ENCODE results near the gene WBP2NL. TPM values are rescaled to one million over a fixed set of nuclear protein-coding genes. Genes with fewer than 3 reads are reported as not detected.

WBP2NL gene
- total and polyA plus RNA-seq, 4 experiments from 2014 or later = 0.49 to 5.4 (median 2.1) TPM

DNA sequence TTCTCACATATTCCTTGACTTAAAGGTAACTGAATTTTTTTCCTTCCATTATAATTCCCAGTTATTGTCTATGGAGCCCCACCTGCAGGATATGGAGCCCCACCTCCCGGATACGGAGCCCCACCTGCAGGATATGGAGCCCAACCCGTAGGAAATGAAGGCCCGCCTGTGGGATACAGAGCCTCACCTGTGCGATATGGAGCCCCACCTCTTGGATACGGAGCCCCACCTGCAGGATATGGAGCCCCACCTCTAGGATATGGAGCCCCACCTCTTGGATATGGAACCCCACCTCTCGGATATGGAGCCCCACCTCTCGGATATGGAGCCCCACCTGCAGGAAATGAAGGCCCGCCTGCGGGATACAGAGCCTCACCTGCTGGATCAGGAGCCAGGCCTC, 28.1 kb downstream of the WBP2NL start:
- Mint-ChIP-seq H3K27ac (no peak overlapping the region), H3K4me3 (no peak overlapping the region), H3K4me1 (peaks cover 12 to 29% (median 18%) of the 10 kb centered on the region in 4 donors), H3K36me3 (no peaks in the 10 kb centered on the region), H3K27me3 (no peaks in the 10 kb centered on the region), H3K9me3 (no peaks in the 10 kb centered on the region)
- ChIA-PET POLR2A (ENCODE audit: partially characterized antibody) (no interaction called here), CTCF (ENCODE audit: partially characterized antibody) (no interaction called here)
- Histone ChIP-seq H3K27me3 (ENCODE audit: insufficient read depth, low read length) (no peaks in the 10 kb centered on the region), H3K4me1 (ENCODE audit: insufficient read depth, low read length) (peaks cover 24% of the 10 kb centered on the region), H3K9me3 (ENCODE audit: control insufficient read depth in 1 of 2, low read length in 2 of 2) (no peaks in the 10 kb centered on the region), H3K27ac (ENCODE audit: low read depth, low read length) (no peak overlapping the region), H3K36me3 (ENCODE audit: insufficient read depth, low read length) (no peaks in the 10 kb centered on the region), H3K4me3 (ENCODE audit: low read length in 2 of 2) (no peak overlapping the region)
- intact Hi-C loops (cut with micrococcal nuclease) = no loop called here
- DNase-seq = no peak

GRCh38 chr22:42033263-42034181, 34.9 kb downstream of the WBP2NL start:
- intact Hi-C loops (cut with micrococcal nuclease) = no loop called here
- POLR2A ChIA-PET (ENCODE audit: partially characterized antibody) = no interaction called here
- CTCF ChIA-PET (ENCODE audit: partially characterized antibody) = interaction anchor here (1.1 kb wide), 1 partner anchor 58 kb away, joined by 3 read pairs; no protein-coding TSS in a partner anchor
- Mint-ChIP-seq H3K4me1 (peaks cover 3 to 15% (median 7%) of the 10 kb centered on the region in 4 donors), H3K27ac (peak overlapping the region in 1 of 7 donors; percentile 57), H3K36me3 (peaks cover 7 to 13% of the 10 kb centered on the region in 2 donors), H3K9me3 (peaks cover 0 to 24% (median 7%) of the 10 kb centered on the region in 8 donors), H3K4me3 (no peak overlapping the region), H3K27me3 (no peaks in the 10 kb centered on the region)
- H3K9me3 ChIP-seq (ENCODE audit: control insufficient read depth in 1 of 2, low read length in 2 of 2) = no peaks in the 10 kb centered on the region
- H3K27ac ChIP-seq (ENCODE audit: low read depth, low read length) = no peak overlapping the region
- H3K27me3 ChIP-seq (ENCODE audit: insufficient read depth, low read length) = no peaks in the 10 kb centered on the region
- no peak overlapping the region for H3K4me3 ChIP-seq (ENCODE audit: low read length in 2 of 2)
- DNase-seq = no peak
- H3K4me1 ChIP-seq (ENCODE audit: insufficient read depth, low read length) = peaks cover 11% of the 10 kb centered on the region
- H3K36me3 ChIP-seq (ENCODE audit: insufficient read depth, low read length) = no peaks in the 10 kb centered on the region

GRCh38 chr22:42035256-42035655, 36.7 kb downstream of the WBP2NL start:
- Histone ChIP-seq H3K4me1 (ENCODE audit: insufficient read depth, low read length) (peaks cover 11% of the 10 kb centered on the region), H3K27ac (ENCODE audit: low read depth, low read length) (no peak overlapping the region), H3K9me3 (ENCODE audit: control insufficient read depth in 1 of 2, low read length in 2 of 2) (no peaks in the 10 kb centered on the region), H3K27me3 (ENCODE audit: insufficient read depth, low read length) (no peaks in the 10 kb centered on the region), H3K4me3 (ENCODE audit: low read length in 2 of 2) (no peak overlapping the region), H3K36me3 (ENCODE audit: insufficient read depth, low read length) (no peaks in the 10 kb centered on the region)
- intact Hi-C loops (cut with micrococcal nuclease) = no loop called here
- Mint-ChIP-seq H3K27me3 (no peaks in the 10 kb centered on the region), H3K36me3 (peaks cover 7 to 13% of the 10 kb centered on the region in 2 donors), H3K27ac (no peak overlapping the region), H3K4me1 (peaks cover 4 to 15% (median 7%) of the 10 kb centered on the region in 4 donors), H3K9me3 (peaks cover 0 to 24% (median 7%) of the 10 kb centered on the region in 8 donors), H3K4me3 (no peak overlapping the region)
- CTCF ChIA-PET (ENCODE audit: partially characterized antibody) = no interaction called here
- POLR2A ChIA-PET (ENCODE audit: partially characterized antibody) = no interaction called here
- DNase-seq = no peak

- Histone ChIP-seq H3K4me3 (ENCODE audit: low read length in 2 of 2) (no peak overlapping the region), H3K27me3 (ENCODE audit: insufficient read depth, low read length) (no peaks in the 10 kb centered on the region), H3K36me3 (ENCODE audit: insufficient read depth, low read length) (no peaks in the 10 kb centered on the region), H3K27ac (ENCODE audit: low read depth, low read length) (no peak overlapping the region), H3K9me3 (ENCODE audit: control insufficient read depth in 1 of 2, low read length in 2 of 2) (peaks cover 0 to 7% of the 10 kb centered on the region in 2 donors), H3K4me1 (ENCODE audit: insufficient read depth, low read length) (no peaks in the 10 kb centered on the region)
- peaks cover 0 to 30% (median 18%) of the 10 kb centered on the region in 8 donors for H3K9me3 Mint-ChIP-seq
- POLR2A ChIA-PET (ENCODE audit: partially characterized antibody) = no interaction called here
- no peak for DNase-seq
- H3K4me3 Mint-ChIP-seq = no peak overlapping the region
- intact Hi-C loops (cut with micrococcal nuclease) = no loop called here
- CTCF ChIA-PET (ENCODE audit: partially characterized antibody) = no interaction called here
- peaks cover 5 to 13% of the 10 kb centered on the region in 2 donors for H3K36me3 Mint-ChIP-seq
- H3K27ac Mint-ChIP-seq = peak overlapping the region in 1 of 7 donors; percentile 61
- no peaks in the 10 kb centered on the region for H3K27me3 Mint-ChIP-seq
- peaks cover 0 to 1% (median 0%) of the 10 kb centered on the region in 4 donors for H3K4me1 Mint-ChIP-seq
Measured at GRCh38 chr22:42039271-42039670, 40.7 kb downstream of the WBP2NL start.

DNA sequence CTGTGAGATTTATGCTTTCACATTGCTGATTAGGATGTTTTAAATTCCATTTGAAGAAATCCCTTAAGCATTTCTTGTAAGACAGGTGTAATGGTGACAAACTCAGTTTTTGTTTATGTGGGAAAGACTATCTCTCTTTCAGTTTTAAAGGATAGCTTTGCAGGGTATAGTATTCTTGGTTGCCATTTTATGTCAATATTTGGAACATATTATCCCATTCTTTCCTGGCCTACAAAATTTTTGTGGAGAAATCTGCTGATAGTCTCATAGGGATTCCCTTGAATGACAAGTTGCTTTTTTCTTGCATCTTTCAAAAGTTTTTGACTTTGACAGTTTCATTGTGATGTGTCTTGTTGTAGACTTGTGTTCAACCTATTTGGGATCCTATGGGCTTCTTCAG, 43.2 kb downstream of the WBP2NL start:
- intact Hi-C loops (cut with micrococcal nuclease) = no loop called here
- no peak overlapping the region for H3K27ac ChIP-seq (ENCODE audit: low read depth, low read length)
- no peaks in the 10 kb centered on the region for H3K27me3 ChIP-seq (ENCODE audit: insufficient read depth, low read length)
- POLR2A ChIA-PET (ENCODE audit: partially characterized antibody) = no interaction called here
- H3K9me3 Mint-ChIP-seq = peaks cover 0 to 18% (median 16%) of the 10 kb centered on the region in 8 donors
- no peak overlapping the region for H3K4me3 Mint-ChIP-seq
- DNase-seq = no peak
- no peaks in the 10 kb centered on the region for H3K36me3 ChIP-seq (ENCODE audit: insufficient read depth, low read length)
- H3K36me3 Mint-ChIP-seq = peaks cover under 1 to 5% of the 10 kb centered on the region in 2 donors
- H3K27me3 Mint-ChIP-seq = no peaks in the 10 kb centered on the region
- CTCF ChIA-PET (ENCODE audit: partially characterized antibody) = interaction anchor here (0.7 to 1.4 kb wide), 2 partner anchors 260 to 403 kb away, joined by 3 read pairs; no protein-coding TSS in a partner anchor
- peaks cover 0 to 1% (median 0%) of the 10 kb centered on the region in 4 donors for H3K4me1 Mint-ChIP-seq
- H3K4me3 ChIP-seq (ENCODE audit: low read length in 2 of 2) = no peak overlapping the region
- peaks cover 0 to 7% of the 10 kb centered on the region in 2 donors for H3K9me3 ChIP-seq (ENCODE audit: control insufficient read depth in 1 of 2, low read length in 2 of 2)
- H3K27ac Mint-ChIP-seq = peak overlapping the region in 1 of 7 donors; percentile 47
- no peaks in the 10 kb centered on the region for H3K4me1 ChIP-seq (ENCODE audit: insufficient read depth, low read length)

- intact Hi-C loops (cut with micrococcal nuclease) = no loop called here
- no peaks in the 10 kb centered on the region for H3K9me3 ChIP-seq (ENCODE audit: control insufficient read depth in 1 of 2, low read length in 2 of 2)
- Mint-ChIP-seq H3K4me3 (no peak overlapping the region), H3K36me3 (no peaks in the 10 kb centered on the region), H3K27me3 (no peaks in the 10 kb centered on the region), H3K9me3 (no peaks in the 10 kb centered on the region), H3K27ac (no peak overlapping the region), H3K4me1 (no peaks in the 10 kb centered on the region)
- no peak for DNase-seq
- POLR2A ChIA-PET (ENCODE audit: partially characterized antibody) = no interaction called here
- no peaks in the 10 kb centered on the region for H3K27me3 ChIP-seq (ENCODE audit: insufficient read depth, low read length)
- no peak overlapping the region for H3K27ac ChIP-seq (ENCODE audit: low read depth, low read length)
- H3K36me3 ChIP-seq (ENCODE audit: insufficient read depth, low read length) = no peaks in the 10 kb centered on the region
- no peak overlapping the region for H3K4me3 ChIP-seq (ENCODE audit: low read length in 2 of 2)
- CTCF ChIA-PET (ENCODE audit: partially characterized antibody) = no interaction called here
- no peaks in the 10 kb centered on the region for H3K4me1 ChIP-seq (ENCODE audit: insufficient read depth, low read length)
Measured at GRCh38 chr22:42050641-42051180, 52.1 kb downstream of the WBP2NL start.

GRCh38 chr22:42052765-42053164, 54.2 kb downstream of the WBP2NL start:
- H3K9me3 ChIP-seq (ENCODE audit: control insufficient read depth in 1 of 2, low read length in 2 of 2) = peaks cover 0 to 3% of the 10 kb centered on the region in 2 donors
- H3K4me3 ChIP-seq (ENCODE audit: low read length in 2 of 2) = no peak overlapping the region
- no peaks in the 10 kb centered on the region for H3K4me1 Mint-ChIP-seq
- H3K4me1 ChIP-seq (ENCODE audit: insufficient read depth, low read length) = no peaks in the 10 kb centered on the region
- H3K36me3 ChIP-seq (ENCODE audit: insufficient read depth, low read length) = no peaks in the 10 kb centered on the region
- ChIA-PET CTCF (ENCODE audit: partially characterized antibody) (no interaction called here), POLR2A (ENCODE audit: partially characterized antibody) (no interaction called here)
- intact Hi-C loops (cut with micrococcal nuclease) = no loop called here
- peaks cover 8 to 9% of the 10 kb centered on the region in 2 donors for H3K36me3 Mint-ChIP-seq
- no peak overlapping the region for H3K27ac ChIP-seq (ENCODE audit: low read depth, low read length)
- H3K27ac Mint-ChIP-seq = peak overlapping the region in 1 of 7 donors; percentile 69
- no peak overlapping the region for H3K4me3 Mint-ChIP-seq
- DNase-seq = no peak
- no peaks in the 10 kb centered on the region for H3K27me3 ChIP-seq (ENCODE audit: insufficient read depth, low read length)
- peaks cover 0 to 15% (median 9%) of the 10 kb centered on the region in 8 donors for H3K9me3 Mint-ChIP-seq
- no peaks in the 10 kb centered on the region for H3K27me3 Mint-ChIP-seq
